ENCODE data around the gene EXPH5.

DNA sequence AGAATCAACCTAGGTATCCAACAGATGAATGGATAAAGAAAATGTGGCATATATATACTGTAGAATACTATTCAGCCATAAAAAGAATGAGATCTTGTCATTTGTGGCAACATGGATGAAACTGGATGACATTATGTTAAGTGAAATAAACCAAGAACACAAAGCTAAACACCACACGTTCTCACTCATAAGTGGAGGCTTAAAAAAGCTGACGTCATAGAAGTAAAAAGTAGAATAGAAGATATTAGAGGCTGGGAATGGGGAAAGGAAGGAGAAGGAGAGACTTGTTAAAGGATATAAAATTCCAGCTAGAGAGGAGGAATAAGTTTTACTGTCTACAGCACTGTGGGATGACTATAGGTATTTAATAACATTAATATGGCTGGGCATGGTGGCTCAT is 12.9 kb downstream of the EXPH5 start:
- TF ChIP-seq, protein P1, sequence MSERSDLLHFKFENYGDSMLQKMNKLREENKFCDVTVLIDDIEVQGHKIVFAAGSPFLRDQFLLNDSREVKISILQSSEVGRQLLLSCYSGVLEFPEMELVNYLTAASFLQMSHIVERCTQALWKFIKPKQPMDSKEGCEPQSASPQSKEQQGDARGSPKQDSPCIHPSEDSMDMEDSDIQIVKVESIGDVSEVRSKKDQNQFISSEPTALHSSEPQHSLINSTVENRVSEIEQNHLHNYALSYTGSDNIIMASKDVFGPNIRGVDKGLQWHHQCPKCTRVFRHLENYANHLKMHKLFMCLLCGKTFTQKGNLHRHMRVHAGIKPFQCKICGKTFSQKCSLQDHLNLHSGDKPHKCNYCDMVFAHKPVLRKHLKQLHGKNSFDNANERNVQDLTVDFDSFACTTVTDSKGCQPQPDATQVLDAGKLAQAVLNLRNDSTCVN (tag by site-specific recombination; optimal IDR thresholded peaks at IDR 0.05), result no peak
- TF ChIP-seq ZNF23 (tag by site-specific recombination; IDR thresholded peaks at IDR 0.05; ENCODE audit: borderline replicate concordance) (no peak), CTCF (tag by site-specific recombination; IDR thresholded peaks at IDR 0.05) (no peak), YY1 (tag by site-specific recombination; IDR thresholded peaks at IDR 0.05) (no peak), SP2 (tag by site-specific recombination; IDR thresholded peaks at IDR 0.05) (no peak), ZBTB11 (tag by site-specific recombination; conservative IDR thresholded peaks at IDR 0.05; ENCODE audit: low read depth) (no peak), RBAK (tag by site-specific recombination; IDR thresholded peaks at IDR 0.05) (no peak), PRDM1 (tag by site-specific recombination; IDR thresholded peaks at IDR 0.05) (no peak), ZNF596 (tag by site-specific recombination; IDR thresholded peaks at IDR 0.05) (no peak), ZNF558 (tag by site-specific recombination; IDR thresholded peaks at IDR 0.05) (no peak), ZNF629 (tag by site-specific recombination; IDR thresholded peaks at IDR 0.05) (no peak)
- TF ChIP-seq, protein P2, sequence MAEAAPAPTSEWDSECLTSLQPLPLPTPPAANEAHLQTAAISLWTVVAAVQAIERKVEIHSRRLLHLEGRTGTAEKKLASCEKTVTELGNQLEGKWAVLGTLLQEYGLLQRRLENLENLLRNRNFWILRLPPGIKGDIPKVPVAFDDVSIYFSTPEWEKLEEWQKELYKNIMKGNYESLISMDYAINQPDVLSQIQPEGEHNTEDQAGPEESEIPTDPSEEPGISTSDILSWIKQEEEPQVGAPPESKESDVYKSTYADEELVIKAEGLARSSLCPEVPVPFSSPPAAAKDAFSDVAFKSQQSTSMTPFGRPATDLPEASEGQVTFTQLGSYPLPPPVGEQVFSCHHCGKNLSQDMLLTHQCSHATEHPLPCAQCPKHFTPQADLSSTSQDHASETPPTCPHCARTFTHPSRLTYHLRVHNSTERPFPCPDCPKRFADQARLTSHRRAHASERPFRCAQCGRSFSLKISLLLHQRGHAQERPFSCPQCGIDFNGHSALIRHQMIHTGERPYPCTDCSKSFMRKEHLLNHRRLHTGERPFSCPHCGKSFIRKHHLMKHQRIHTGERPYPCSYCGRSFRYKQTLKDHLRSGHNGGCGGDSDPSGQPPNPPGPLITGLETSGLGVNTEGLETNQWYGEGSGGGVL (tag by site-specific recombination; IDR thresholded peaks at IDR 0.05), result no peak
- TF ChIP-seq, protein P3, sequence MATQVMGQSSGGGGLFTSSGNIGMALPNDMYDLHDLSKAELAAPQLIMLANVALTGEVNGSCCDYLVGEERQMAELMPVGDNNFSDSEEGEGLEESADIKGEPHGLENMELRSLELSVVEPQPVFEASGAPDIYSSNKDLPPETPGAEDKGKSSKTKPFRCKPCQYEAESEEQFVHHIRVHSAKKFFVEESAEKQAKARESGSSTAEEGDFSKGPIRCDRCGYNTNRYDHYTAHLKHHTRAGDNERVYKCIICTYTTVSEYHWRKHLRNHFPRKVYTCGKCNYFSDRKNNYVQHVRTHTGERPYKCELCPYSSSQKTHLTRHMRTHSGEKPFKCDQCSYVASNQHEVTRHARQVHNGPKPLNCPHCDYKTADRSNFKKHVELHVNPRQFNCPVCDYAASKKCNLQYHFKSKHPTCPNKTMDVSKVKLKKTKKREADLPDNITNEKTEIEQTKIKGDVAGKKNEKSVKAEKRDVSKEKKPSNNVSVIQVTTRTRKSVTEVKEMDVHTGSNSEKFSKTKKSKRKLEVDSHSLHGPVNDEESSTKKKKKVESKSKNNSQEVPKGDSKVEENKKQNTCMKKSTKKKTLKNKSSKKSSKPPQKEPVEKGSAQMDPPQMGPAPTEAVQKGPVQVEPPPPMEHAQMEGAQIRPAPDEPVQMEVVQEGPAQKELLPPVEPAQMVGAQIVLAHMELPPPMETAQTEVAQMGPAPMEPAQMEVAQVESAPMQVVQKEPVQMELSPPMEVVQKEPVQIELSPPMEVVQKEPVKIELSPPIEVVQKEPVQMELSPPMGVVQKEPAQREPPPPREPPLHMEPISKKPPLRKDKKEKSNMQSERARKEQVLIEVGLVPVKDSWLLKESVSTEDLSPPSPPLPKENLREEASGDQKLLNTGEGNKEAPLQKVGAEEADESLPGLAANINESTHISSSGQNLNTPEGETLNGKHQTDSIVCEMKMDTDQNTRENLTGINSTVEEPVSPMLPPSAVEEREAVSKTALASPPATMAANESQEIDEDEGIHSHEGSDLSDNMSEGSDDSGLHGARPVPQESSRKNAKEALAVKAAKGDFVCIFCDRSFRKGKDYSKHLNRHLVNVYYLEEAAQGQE (tag by site-specific recombination; IDR thresholded peaks at IDR 0.05), result no peak
